ENCODE results near the gene CPNE5. TPM values are rescaled to one million over a fixed set of nuclear protein-coding genes. Genes with fewer than 3 reads are reported as not detected.

The CPNE5 gene
- total RNA-seq, 4 donors from 2014 or later, result 3.0 to 8.3 (median 3.3) TPM; not detected in 1

DNA sequence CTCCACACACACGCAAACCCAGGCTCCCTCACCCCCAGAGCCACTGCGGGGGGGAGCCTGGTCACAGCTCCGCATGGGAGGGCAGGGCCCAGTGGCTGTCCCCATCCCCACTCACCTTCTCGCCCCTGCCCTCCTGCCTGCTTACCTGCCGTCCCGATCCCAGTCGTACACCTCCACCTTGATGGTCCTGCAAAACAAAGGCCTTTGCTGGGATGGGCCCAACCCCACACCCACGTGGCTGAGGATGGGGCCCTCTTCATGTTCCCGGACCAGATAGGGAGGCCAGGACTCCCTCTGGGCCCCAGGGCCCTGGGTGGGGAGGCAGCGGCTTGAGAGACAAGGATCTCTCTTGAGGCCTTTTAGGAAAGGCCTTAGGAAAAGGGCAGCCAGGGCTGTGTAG lies 74.1 kb downstream of the CPNE5 start:
- in situ Hi-C loops (cut with MboI; ENCODE audit: low pct_ligation_motif_present in 1 of 4, low pct_unique_long_range_greater_than_20kb in 1 of 4, low sequenced_read_pairs in 3 of 4) (loop anchor here (5.0 to 25.0 kb wide), 4 partner anchors 87 to 447 kb away; partner anchors contain the start of gene FGD2 (in 1 of the 4)), intact Hi-C loops (cut with DNase I; ENCODE audit: low total_unique reads) (loop anchor here (5.0 kb wide), 1 partner anchor 82 kb away; no protein-coding TSS in a partner anchor)
- WGBS, 2 donors (ENCODE audit: low coverage in 1 of 2), result 75% methylated on average over 10 of the region's 10 CpGs; no CpG with 5 or more reads in 1 of the 2 donors
- no peaks in the 10 kb centered on the region for H3K9me3 ChIP-seq
- no peak for DNase-seq
- H3K27ac ChIP-seq, result no peak overlapping the region
- no peaks in the 10 kb centered on the region for H3K36me3 ChIP-seq
- TF ChIP-seq POLR2AphosphoS5 (IDR thresholded peaks at IDR 0.05) (no peak), EP300 (IDR thresholded peaks at IDR 0.05; ENCODE audit: low read depth) (no peak), POLR2A (IDR thresholded peaks at IDR 0.05) (no peak)
- TF ChIP-seq, protein P1, sequence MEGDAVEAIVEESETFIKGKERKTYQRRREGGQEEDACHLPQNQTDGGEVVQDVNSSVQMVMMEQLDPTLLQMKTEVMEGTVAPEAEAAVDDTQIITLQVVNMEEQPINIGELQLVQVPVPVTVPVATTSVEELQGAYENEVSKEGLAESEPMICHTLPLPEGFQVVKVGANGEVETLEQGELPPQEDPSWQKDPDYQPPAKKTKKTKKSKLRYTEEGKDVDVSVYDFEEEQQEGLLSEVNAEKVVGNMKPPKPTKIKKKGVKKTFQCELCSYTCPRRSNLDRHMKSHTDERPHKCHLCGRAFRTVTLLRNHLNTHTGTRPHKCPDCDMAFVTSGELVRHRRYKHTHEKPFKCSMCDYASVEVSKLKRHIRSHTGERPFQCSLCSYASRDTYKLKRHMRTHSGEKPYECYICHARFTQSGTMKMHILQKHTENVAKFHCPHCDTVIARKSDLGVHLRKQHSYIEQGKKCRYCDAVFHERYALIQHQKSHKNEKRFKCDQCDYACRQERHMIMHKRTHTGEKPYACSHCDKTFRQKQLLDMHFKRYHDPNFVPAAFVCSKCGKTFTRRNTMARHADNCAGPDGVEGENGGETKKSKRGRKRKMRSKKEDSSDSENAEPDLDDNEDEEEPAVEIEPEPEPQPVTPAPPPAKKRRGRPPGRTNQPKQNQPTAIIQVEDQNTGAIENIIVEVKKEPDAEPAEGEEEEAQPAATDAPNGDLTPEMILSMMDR (IDR thresholded peaks at IDR 0.05), result no peak
- H3K27me3 ChIP-seq, result no peaks in the 10 kb centered on the region
- no peak overlapping the region for H3K4me3 ChIP-seq
- H3K4me1 ChIP-seq, result peaks cover 0 to 27% (median 2%) of the 10 kb centered on the region in 4 donors

DNA sequence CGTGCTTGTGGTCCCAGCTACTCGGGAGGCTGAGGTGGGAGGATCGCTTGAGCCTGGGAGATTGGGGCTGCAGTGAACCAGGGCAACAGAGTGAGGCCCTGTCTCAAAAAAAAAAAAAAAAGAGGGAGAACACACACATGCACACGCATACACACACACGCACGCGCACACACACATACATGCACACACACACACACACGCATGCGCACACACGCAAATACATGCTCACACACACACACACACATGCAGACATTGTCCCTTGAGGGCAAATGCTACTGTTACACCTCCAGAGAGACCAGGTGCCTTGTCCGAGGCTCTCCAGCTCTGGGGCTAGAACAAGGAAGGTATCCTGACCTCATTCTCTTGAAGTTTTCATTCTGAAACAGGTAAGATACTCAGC lies 77.1 kb downstream of the CPNE5 start:
- Histone ChIP-seq H3K9me3 (no peaks in the 10 kb centered on the region), H3K4me1 (peaks cover 4 to 33% (median 9%) of the 10 kb centered on the region in 4 donors), H3K36me3 (no peaks in the 10 kb centered on the region), H3K4me3 (no peak overlapping the region), H3K27me3 (no peaks in the 10 kb centered on the region), H3K27ac (no peak overlapping the region)
- 95% methylated on average over 11 of the region's 11 CpGs; no CpG with 5 or more reads in 1 of the 2 donors for WGBS, 2 donors (ENCODE audit: low coverage in 1 of 2)
- intact Hi-C loops (cut with DNase I; ENCODE audit: low total_unique reads), result no loop called here
- DNase-seq, result no peak
- TF ChIP-seq EP300 (IDR thresholded peaks at IDR 0.05; ENCODE audit: low read depth) (no peak), POLR2AphosphoS5 (IDR thresholded peaks at IDR 0.05) (no peak), POLR2A (IDR thresholded peaks at IDR 0.05) (no peak)
- TF ChIP-seq, protein P1 (IDR thresholded peaks at IDR 0.05), result no peak
- in situ Hi-C loops (cut with MboI; ENCODE audit: low pct_ligation_motif_present in 1 of 4, low pct_unique_long_range_greater_than_20kb in 1 of 4, low sequenced_read_pairs in 3 of 4), result loop anchor here in 2 of 4 donors (25.0 kb wide), 3 partner anchors 150 to 450 kb away; partner anchors contain the start of gene FGD2 (in 1 of the 2)

DNA sequence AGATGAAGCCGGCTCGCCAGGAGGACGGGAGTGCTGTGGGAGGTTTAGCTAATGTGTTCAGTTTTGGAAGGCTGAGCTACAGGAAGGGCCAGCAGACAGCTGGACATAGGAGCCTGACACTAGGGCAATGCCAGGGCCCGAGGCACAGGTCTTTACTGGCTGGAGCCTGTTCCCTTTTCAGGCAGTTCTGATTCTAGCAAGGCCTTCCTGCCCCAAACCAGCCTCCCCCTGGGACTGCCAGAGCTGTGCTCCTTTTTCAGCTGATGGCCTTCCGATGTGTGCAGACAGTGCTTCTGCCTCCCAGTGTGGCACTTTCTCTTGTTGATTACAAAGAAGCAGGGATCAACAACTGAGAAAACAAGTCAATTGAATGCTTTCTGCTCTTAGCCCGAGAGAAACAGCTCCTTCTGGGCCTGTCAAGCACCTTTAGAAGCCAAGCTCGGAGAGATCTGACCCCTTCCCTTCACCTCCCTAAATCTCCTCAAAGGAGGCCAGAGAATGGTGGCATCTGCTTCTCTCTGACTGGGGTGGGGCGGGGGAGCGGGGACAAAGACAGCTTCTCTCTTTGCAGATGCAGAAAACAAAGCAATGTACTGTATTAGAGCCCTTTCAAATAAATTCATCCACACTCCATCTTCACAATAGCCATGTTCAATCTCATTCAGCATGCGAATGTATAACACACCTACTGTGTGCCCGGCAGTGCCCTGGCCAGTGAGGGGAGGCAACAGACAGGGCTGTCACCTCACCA lies 78.4 kb downstream of the CPNE5 start:
- intact Hi-C loops (cut with DNase I; ENCODE audit: low total_unique reads), result no loop called here
- DNase-seq, result no peak
- Histone ChIP-seq H3K9me3 (no peaks in the 10 kb centered on the region), H3K27ac (no peak overlapping the region), H3K4me3 (no peak overlapping the region), H3K4me1 (peaks cover 6 to 41% (median 13%) of the 10 kb centered on the region in 4 donors), H3K27me3 (no peaks in the 10 kb centered on the region), H3K36me3 (no peaks in the 10 kb centered on the region)
- 90 to 100% methylated on average over 1 to 11 of the region's 11 CpGs for WGBS, 2 donors (ENCODE audit: low coverage in 1 of 2)
- in situ Hi-C loops (cut with MboI; ENCODE audit: low pct_ligation_motif_present in 1 of 4, low pct_unique_long_range_greater_than_20kb in 1 of 4, low sequenced_read_pairs in 3 of 4), result loop anchor here in 2 of 4 donors (25.0 kb wide), 3 partner anchors 149 to 451 kb away; partner anchors contain the start of gene FGD2 (in 1 of the 2)
- TF ChIP-seq EP300 (IDR thresholded peaks at IDR 0.05; ENCODE audit: low read depth) (no peak), POLR2A (IDR thresholded peaks at IDR 0.05) (no peak), POLR2AphosphoS5 (IDR thresholded peaks at IDR 0.05) (no peak)
- TF ChIP-seq, protein P1 (IDR thresholded peaks at IDR 0.05), result no peak

DNA sequence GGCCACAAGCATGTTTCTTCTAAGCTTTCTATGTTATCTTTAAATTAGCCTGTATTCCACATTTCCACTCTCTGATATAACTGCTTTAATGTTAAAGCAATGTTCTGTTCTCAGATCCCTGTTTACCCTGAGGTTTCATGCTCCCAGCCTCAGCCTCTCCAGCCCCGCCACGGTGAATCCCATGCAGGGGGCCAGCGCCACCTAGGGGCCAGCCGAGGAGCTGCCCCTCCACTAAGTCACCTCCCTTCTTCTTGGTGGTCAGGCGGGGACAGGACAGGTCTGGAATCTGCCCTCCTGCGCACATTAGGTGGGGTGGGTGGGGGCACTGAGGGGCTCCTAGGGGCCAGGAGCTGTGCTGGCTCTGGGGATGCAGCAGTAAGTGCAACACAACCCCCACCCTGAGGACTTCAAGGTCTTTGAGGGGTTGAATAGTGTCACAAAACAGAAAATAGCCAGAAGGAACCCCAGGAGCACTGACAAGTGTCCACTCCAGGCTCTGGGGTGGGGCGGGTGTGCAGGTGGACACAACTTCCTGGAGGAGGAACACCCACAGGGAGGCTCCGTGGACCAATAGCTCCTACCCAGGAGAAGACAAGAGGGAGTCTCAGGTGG lies 80.0 kb downstream of the CPNE5 start:
- TF ChIP-seq EP300 (IDR thresholded peaks at IDR 0.05; ENCODE audit: low read depth), result no peak
- TF ChIP-seq POLR2A (IDR thresholded peaks at IDR 0.05), result no peak
- TF ChIP-seq, protein P1 (IDR thresholded peaks at IDR 0.05), result peak; percentile 94 to 99 (median 98)
- no peak for TF ChIP-seq POLR2AphosphoS5 (IDR thresholded peaks at IDR 0.05)
- intact Hi-C loops (cut with DNase I; ENCODE audit: low total_unique reads) (loop anchor here (5.0 to 10.0 kb wide), 2 partner anchors 74 to 142 kb away; no protein-coding TSS in a partner anchor), in situ Hi-C loops (cut with MboI; ENCODE audit: low pct_ligation_motif_present in 1 of 4, low pct_unique_long_range_greater_than_20kb in 1 of 4, low sequenced_read_pairs in 3 of 4) (loop anchor here (10.0 to 25.0 kb wide), 5 partner anchors 134 to 453 kb away; partner anchors contain the start of gene FGD2 (in 1 of the 4))
- Histone ChIP-seq H3K36me3 (no peaks in the 10 kb centered on the region), H3K9me3 (no peaks in the 10 kb centered on the region), H3K4me1 (peaks cover 6 to 53% (median 21%) of the 10 kb centered on the region in 4 donors), H3K4me3 (no peak overlapping the region), H3K27me3 (no peaks in the 10 kb centered on the region), H3K27ac (peak overlapping the region; percentile 22 to 63 (median 31))
- peak; percentile 90 for DNase-seq
- 0 to 6% methylated on average over 2 to 8 of the region's 8 CpGs for WGBS, 2 donors (ENCODE audit: low coverage in 1 of 2)

Data from transverse colon (tissue), 4 donors.